ENCODE measurements around the gene SIRPD.

GRCh38 chr20:1595333-1595732, 37.8 kb upstream of the SIRPD start:
- no peak for TF ChIP-seq CTCF (IDR thresholded peaks at IDR 0.05)
- no peak for TF ChIP-seq POLR2A (IDR thresholded peaks at IDR 0.05)
